Measurements from ENCODE around the gene C2orf92.
A peak's percentile ranks its signal among the peaks of the same experiment; 100 is the strongest.
"Not testable (repeated sequence)": the region's sequence is repeated elsewhere in the genome, so short reads cannot be mapped to it uniquely, and the experiment has no call there.

The C2orf92 gene

GRCh38 chr2:97660044-97660774 lies 9.3 kb upstream of the C2orf92 start:
- no peak for DNase-seq (ENCODE audit: low spot score)

- peak; percentile 46 for DNase-seq (ENCODE audit: low spot score)
Observed at GRCh38 chr2:97660775-97661389, 8.6 kb upstream of the C2orf92 start.

- DNase-seq (ENCODE audit: low spot score) = no peak
Observed at GRCh38 chr2:97661927-97662326, 7.6 kb upstream of the C2orf92 start.

- DNase-seq (ENCODE audit: low spot score) = peak; percentile 44
Observed at GRCh38 chr2:97662386-97662894, 7.1 kb upstream of the C2orf92 start.

DNA sequence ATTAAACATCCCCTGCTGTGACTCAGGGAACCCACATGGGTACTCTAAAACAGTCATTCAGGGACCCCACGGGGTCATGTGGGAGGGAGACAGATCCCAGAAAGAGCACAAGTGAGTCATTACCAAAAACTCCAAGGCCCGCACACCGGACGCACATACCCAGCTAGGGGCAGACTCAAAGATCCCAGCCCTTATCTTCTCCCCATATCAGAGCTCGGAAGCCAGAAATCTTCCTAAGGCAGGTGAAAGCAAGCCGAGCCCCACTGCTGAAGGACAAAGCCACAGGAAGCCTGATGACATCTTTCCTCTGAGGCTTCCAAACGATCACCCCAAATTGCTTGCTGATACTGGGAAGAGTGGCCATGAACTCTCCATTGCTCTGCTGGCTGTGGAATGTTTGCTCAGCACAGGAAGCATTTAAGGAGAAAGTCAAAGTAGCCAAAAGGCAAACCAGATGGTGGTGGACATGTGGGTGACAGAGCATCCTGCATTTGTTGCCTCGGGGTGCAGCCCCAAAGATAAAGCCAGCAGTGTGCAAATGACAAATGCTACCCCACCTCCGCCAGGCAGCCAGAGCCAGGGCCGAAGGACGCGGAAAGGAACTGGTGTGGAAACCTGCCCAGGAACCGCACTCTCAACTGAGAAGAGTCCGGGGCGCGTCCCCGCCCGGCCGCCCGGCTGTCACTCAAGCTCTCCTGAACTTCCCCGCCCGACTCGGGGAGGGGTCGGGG lies 6.5 kb upstream of the C2orf92 start:
- no peak for DNase-seq (ENCODE audit: low spot score)

GRCh38 chr2:97663626-97663961 lies 5.9 kb upstream of the C2orf92 start:
- DNase-seq (ENCODE audit: low spot score) = peak; percentile 83

GRCh38 chr2:97663962-97664635 lies 5.4 kb upstream of the C2orf92 start, which contains the start of gene ACTR1B:
TSS of gene ACTR1B (minus strand) at chr2:97664044. CDS start at chr2:97663890, 154 bp downstream.
- DNase-seq (ENCODE audit: low spot score) = peak; percentile 98

GRCh38 chr2:97664636-97664970 lies 4.9 kb upstream of the C2orf92 start:
- no peak for DNase-seq (ENCODE audit: low spot score)

- no peak for DNase-seq (ENCODE audit: low spot score)
Observed at GRCh38 chr2:97670471-97670870, 958 bp downstream of the C2orf92 start.

GRCh38 chr2:97671526-97671925 lies 2.0 kb downstream of the C2orf92 start:
- no peak for DNase-seq (ENCODE audit: low spot score)

DNA sequence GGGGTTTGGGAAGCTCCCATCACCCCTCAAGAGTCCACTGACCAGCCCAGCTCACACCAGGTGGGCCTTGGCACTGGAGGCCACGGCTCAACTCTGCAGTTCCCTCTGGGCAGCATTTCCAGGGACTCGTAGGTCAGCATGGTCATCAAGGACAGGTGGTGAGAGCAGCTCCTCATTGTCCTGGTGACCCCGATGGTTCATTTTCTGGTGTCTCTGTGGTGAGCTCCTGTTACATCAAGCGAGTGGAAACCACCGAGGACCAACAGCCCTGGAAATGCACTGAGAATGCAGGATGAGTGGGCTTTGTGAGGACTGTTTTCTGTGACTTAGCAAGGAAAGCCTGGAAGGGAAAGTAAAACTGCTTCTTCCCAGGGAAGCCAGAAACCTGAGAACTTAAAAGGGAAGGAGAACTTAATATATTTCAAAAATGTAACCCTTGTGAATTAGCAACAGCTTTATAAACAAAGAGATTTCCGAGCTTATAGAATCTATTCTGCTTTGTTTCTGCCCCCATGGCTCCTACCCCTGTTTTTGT lies 3.2 kb downstream of the C2orf92 start:
- not testable (repeated sequence) for DNase-seq (ENCODE audit: low spot score)

- DNase-seq (ENCODE audit: low spot score) = no peak
Observed at GRCh38 chr2:97673182-97673914, 3.8 kb downstream of the C2orf92 start.

GRCh38 chr2:97673915-97674283 lies 4.4 kb downstream of the C2orf92 start:
- no peak for DNase-seq (ENCODE audit: low spot score)

DNA sequence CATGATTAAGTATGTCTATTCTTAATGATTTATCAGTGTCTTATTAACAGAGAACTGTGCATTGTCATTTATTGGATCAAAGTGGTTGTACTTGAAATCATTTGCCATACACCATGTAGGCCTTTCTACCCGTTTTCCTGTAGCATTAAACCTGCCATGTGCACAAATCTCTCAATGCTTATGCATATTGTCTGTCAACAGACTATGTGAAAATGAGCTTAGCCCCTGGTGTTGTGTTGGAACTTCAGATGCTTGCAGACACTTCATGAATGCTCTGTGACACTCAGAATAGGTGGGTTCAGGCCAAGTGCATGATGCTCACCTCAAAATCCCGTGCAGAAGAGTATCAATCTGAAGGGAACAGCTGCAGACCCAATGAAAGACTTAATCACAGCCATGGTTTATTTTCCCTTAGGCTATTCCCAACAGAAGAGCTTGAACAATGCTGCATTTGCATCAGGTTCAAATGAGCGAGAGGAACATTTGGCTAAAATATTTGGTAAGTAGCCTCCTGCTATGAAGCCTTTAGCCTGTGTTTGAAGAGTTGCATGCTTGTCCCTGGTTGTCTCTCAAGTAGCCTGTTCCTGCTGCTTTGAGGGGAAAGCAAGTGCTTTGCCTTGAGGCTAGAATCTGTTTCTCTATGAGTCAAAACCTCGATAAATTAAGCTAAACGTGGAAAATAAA lies 6.1 kb downstream of the C2orf92 start:
- DNase-seq (ENCODE audit: low spot score) = no peak

- no peak for DNase-seq (ENCODE audit: low spot score)
Observed at GRCh38 chr2:97676620-97677019, 7.1 kb downstream of the C2orf92 start.

DNA sequence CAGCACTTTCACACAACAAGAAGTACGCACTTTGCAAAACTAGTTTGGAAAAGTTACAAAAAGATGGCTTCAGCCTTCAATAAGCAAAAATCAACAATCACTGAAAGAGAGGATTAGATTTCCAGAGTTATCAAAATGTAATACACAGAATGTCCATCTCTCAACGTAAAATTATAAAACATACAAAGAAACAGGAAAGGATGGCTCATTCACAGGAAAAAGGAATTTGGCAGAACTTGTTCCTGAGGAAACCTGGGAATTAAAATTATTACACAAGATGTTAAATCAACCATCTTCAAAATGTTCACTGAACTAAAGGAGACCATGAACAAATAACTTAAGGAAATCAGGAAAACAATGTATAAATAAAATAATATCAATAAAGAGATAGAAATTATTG lies 8.0 kb downstream of the C2orf92 start:
- DNase-seq (ENCODE audit: low spot score) = no peak

DNA sequence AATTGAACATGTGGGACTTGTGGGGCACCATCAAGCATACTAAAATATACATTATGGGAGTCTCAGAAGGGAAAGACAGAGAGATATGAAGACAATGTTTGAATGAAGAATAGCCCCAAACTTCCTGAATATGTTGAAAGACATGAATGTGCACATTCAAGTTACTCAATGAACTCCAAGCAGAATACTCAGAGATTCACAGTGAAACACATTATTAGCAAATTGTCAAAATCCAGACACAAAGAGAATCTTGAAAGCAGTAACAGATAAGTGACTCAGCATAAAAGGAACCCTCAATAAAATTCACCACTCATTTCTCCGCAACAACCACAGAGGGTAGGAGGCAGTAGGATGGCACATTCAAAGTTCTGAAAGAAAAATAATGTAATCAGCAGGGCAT lies 8.8 kb downstream of the C2orf92 start:
- no peak for DNase-seq (ENCODE audit: low spot score)

- DNase-seq (ENCODE audit: low spot score) = not testable (repeated sequence)
Observed at GRCh38 chr2:97687235-97687634, 17.7 kb downstream of the C2orf92 start.

- DNase-seq (ENCODE audit: low spot score) = no peak
Observed at GRCh38 chr2:97688062-97688827, 18.7 kb downstream of the C2orf92 start.

DNA sequence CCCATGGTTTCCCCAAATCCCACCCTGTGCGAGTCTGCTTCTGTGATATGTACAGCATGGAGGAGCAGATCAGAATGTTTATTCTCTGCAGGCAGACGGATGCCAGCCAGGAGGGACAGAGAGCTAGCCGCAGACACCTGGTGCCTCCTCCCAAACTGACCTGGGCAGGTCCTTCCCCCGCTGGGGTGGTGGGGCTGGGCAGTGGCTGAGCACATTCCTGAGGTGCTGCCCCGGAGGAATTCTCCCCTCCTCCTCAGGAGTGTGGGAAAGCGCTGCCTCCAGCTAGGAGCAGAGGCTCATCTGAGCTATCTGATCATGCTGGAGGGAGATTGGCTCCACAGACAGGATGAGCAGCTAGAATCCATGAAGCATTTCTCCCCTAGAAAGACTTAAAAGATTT lies 21.7 kb downstream of the C2orf92 start:
- DNase-seq (ENCODE audit: low spot score) = no peak

Data from ecto neural progenitor cell (in vitro differentiated cells).